Measurements from ENCODE around the gene ARID1B.

DNA sequence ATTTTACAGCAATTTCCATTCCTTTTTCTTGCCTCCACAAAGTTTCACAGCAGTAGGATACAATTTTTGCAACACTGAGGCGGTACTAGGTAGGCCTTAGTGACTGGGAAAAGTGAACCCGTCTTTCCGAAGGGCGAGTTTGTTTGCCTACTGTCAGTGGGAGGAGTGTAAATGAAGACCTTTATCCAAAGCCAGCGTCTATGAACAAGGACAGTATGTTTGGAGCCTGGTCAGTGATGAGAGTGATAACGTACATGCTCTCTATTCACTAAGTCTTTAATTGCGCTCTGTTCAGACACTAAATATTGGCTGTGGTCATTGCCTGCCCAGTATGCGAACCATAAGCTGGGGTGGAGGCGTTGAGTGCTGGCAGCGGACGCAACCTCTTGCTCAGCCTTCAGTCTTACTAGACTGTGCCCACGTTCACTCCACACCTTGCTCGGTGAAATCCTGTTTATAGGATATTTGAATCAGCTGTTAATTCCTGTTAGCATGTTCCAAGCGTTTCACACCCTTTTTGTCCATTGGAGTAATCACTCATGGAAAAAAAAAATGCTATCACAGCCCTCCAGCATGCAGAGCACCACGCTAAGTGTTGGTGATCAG lies 400.7 kb downstream of the ARID1B start:
- TF ChIP-seq, protein P1, sequence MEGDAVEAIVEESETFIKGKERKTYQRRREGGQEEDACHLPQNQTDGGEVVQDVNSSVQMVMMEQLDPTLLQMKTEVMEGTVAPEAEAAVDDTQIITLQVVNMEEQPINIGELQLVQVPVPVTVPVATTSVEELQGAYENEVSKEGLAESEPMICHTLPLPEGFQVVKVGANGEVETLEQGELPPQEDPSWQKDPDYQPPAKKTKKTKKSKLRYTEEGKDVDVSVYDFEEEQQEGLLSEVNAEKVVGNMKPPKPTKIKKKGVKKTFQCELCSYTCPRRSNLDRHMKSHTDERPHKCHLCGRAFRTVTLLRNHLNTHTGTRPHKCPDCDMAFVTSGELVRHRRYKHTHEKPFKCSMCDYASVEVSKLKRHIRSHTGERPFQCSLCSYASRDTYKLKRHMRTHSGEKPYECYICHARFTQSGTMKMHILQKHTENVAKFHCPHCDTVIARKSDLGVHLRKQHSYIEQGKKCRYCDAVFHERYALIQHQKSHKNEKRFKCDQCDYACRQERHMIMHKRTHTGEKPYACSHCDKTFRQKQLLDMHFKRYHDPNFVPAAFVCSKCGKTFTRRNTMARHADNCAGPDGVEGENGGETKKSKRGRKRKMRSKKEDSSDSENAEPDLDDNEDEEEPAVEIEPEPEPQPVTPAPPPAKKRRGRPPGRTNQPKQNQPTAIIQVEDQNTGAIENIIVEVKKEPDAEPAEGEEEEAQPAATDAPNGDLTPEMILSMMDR (conservative IDR thresholded peaks at IDR 0.05), result no peak
- no peak for TF ChIP-seq EZH2 (IDR thresholded peaks at IDR 0.05; ENCODE audit: low read depth)

Measured in PC-9 (cell line).